ENCODE data around the gene ATOH8.

The ATOH8 gene

DNA sequence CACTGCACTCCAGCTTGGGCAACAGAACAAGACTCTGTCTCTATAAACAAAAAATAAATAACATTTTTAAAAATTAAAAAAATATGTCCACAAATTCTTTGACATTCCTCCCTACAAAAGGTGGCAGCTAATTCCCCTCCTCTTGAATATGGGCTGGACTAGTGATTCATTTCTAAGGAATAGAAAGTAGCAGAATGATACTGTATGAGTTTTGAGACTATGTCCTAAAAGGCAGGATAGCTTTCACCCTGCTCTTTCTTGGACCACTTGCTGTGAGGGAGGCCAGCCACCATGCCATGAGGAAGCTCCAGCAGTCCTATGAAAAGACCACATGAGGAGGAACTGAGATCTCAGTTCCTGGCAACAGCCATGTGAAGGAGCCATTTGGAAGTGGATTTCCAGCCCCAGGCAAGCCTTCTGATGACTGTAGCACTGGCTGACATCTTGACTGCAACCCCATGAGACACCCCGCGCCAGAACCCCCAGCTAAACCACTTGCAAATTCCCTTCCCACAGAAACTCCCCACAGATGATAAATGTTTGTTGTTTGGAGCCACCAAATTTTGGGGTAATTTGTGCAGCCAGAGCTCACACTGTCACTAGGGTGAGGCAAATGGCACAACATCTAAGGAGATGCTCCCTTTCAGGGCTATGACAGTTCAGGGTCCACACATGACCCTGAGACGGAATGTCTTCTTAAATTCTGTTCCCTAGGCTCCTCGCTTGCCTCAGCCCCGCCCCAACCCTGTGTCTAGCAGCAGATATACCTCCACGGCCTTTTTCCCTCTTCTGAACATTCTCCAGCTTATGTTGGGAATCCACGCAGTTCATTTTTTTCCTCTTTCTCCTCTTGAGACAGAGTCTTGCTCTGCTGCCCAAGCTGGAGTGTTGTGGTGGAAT lies 17.1 kb upstream of the ATOH8 start:
- no peak for DNase-seq (ENCODE audit: low spot score)

DNA sequence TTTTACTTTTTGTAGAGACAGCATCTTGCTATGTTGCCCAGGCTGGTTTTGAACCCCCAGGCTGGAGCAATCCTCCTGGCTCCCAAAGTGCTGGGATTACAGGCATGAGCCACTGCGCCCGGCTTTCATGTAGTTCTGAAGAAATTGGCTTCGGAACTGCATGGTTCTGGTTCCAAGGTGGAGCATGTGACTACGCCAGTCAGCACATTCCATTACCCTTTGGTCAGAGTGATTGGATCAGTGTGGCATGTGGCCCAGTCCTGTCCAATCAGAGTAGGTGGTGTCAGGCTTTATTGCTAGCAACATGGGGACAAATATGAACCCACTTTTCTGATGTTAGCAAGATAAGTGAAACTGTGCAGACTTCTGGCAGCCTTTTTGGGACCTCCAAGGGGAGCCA lies 16.3 kb upstream of the ATOH8 start:
- DNase-seq (ENCODE audit: low spot score) = no peak

- DNase-seq (ENCODE audit: low spot score) = peak; percentile 83
These were observed 15.8 kb upstream of the ATOH8 start for GRCh38 chr2:85737961-85738360.

DNA sequence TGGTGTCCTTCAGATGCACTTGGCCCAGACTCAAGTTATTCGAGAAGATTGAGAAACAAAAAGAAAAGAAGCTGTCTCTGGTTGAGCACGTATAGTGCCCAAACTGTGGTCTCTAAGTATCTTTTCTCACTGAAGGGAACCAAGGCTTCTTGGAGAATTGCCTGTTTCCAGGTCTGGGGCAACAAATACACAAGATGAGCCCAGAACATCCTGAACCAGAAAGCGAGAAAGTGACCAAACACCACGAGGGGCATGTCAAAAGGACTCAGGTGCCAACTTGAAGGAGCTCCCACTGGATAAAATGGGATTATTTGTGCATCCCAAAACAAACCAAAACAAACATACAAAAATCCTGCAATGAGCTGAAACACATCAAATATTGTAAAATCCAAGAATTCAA lies 13.6 kb upstream of the ATOH8 start:
- DNase-seq (ENCODE audit: low spot score) = no peak

DNA sequence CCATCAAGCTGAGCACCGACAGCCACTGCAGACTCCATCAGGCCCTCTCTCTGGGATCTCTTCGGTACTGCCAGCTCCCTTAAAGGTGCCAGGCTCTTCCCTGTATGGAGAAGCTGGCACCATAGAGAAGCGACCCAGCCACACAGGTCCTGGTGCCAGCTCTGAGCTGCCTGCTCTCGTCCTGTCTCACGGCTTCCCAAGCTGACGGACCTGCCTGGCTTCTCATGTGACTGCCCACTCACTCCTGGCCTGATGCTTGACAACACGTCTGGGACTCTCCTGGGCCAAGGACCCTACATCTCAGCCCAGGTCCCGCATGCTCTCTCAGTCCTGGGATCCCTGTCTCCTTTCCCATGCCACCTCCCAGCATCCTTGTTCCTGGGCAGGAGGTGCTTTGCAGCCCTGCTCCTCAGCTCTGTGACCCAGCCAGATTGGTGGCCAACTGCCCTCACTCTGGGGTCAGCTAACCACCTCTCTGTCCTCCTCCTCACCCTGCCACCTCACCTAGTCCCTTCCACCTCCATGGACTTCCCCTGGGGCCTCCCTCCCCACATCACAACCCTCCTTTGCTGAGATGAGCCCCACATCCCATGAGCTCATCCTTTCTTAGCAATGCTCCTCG lies 12.5 kb upstream of the ATOH8 start:
- DNase-seq (ENCODE audit: low spot score) = no peak

GRCh38 chr2:85741833-85742455 lies 11.8 kb upstream of the ATOH8 start:
- DNase-seq (ENCODE audit: low spot score) = peak; percentile 85

DNA sequence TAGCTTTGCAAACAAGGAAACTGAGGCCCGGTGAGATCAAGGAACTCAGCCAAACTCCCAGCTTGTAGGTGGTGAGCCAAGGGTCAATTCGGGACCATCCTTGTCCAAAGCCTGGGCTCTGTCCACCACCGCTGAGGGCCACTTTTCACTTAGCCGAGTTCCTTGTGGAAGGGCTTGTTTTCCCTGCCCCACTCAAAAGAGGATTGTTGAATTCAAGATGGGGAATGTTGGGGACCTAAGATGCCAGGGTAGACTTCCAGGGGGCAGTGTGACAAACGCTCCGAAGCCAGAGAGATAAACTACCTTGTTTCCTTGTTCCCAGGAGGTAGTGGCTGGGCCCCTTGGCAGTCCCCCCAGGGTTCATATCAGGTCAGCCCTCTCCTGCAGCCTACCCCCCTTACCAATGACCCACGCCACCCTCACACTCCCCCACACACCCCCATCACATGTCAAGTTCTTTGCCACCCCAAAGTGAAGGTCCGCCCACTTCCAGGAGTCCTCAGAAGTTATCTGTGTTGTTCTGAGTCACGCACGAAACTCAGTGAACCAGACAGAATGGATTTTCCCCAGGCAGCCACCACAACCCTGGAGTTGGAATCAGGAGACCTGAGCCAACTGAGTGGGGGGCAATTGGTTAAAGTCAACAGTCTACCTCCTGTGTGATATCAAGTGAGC lies 10.3 kb upstream of the ATOH8 start:
- DNase-seq (ENCODE audit: low spot score) = no peak

- no peak for DNase-seq (ENCODE audit: low spot score)
These were observed 9.7 kb upstream of the ATOH8 start for GRCh38 chr2:85744055-85744454.

DNA sequence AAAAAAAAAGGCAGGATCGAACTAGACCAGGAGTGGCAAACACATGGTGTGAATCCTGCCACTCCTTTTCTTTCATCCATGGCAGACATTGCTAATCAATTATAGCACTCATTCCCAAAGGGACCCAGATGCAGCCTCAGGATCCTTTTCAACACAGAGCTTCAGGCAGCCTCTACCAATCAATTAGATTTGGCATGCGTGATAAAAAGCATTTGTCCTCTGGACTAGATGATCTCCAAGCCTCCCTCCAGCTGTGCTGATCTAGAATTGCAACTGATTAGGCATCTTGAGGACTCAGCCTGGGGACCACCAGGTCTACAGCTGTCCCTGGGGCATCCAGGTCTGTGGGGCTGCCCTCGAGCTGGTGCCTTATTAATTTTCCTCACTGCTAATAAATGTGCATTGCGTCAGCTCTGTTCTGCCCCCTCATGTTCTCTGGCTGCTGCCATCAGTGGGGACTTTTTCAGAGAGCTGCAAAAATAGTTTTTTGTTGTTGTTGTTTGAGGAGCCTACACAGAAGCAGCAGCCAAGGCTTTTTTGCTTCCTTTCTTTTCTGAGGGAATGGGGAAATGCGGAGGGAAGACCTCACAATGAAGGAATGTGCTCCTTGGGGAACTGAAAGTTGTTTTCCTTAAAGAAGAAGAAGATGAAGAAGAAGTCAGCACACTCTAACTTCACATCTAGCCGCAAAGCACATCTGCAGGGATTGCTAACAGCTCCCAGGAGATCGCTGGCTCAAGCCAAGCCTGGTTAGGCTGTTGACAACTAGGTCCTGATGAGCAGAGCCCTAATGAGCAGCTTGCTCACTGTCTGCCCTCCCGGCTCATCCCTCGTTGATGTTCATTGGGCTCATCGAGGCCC lies 8.8 kb upstream of the ATOH8 start:
- no peak for DNase-seq (ENCODE audit: low spot score)

- DNase-seq (ENCODE audit: low spot score) = no peak
These were observed 8.2 kb upstream of the ATOH8 start for GRCh38 chr2:85745619-85746018.

- no peak for DNase-seq (ENCODE audit: low spot score)
These were observed 7.3 kb upstream of the ATOH8 start for GRCh38 chr2:85746321-85747004.

GRCh38 chr2:85747441-85747840 lies 6.3 kb upstream of the ATOH8 start:
- no peak for DNase-seq (ENCODE audit: low spot score)

- DNase-seq (ENCODE audit: low spot score) = peak; percentile 63
These were observed 5.6 kb upstream of the ATOH8 start for GRCh38 chr2:85748039-85748734.

GRCh38 chr2:85748985-85749875 lies 4.6 kb upstream of the ATOH8 start:
- DNase-seq (ENCODE audit: low spot score) = no peak

GRCh38 chr2:85750587-85751575 lies 2.9 kb upstream of the ATOH8 start:
- no peak for DNase-seq (ENCODE audit: low spot score)

DNA sequence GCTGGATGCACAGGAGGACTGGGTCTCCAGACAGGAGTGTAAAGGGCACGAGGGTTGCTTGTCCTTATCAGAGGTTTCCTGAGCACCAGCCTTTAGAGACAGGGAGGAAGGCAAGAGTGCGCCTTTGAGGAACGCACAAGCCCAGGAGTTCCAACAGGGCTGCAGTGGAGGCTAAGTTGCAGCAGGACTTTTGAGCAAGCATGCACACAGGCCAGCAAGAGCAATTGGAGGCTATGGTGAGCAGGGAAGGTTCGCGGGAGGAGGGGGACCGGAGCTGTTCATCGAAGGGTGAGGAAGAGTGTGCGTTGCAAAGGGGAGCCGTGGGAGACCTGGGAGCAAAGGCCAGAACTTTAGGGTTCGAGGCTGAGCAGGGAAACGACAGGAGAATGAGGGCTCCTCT lies 2.2 kb upstream of the ATOH8 start:
- no peak for DNase-seq (ENCODE audit: low spot score)

DNA sequence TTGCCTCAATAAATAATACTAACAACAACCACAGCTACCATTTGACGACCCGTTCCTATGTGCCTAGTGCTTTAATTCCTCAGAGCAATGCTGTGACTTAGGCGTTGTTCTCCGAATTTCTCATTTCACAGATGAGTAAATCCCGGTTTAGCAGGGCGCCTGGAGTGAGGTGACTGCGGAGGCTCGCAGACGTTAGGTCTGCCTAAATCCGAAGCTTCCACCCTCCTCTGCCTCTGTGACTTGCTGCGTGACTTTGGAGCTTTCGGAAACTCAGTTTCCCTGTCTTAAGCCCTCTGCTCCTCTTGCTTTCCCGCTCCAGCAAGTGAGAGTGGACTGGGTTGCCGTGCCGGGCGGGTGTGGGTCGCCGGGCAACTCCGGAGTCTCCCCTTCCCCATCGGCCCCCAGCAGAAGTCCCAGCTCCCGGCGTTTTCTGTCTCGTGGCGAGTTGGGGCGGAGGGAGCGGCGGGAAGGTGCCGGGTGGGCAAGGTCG lies 711 bp upstream of the ATOH8 start:
- no peak for DNase-seq (ENCODE audit: low spot score)

Measured in left forelimb (tissue), 1 donor.